ENCODE measurements around the gene LMBR1L.

Gene LMBR1L

DNA sequence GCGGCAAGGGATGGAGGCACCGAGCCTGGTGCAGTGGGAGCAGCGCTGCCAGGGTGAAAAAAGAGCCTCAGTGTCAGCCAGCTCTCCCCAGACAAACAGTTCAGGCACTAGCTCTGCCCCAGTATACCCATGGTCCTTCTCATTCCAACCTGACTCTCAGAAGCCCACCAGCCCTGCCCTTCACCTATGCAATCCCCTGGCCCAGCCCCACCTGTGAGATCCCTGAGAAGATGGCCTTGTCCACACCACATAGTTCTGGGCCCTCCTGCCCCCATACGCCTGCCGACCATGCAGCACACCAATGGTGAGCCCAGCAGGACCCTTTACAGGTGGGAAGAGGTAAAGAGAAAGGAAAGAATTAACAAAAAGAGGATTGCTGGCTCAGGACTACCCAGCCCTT is 56.6 kb downstream of the LMBR1L start:
- DNase-seq (ENCODE audit: low read depth), result no peak

DNA sequence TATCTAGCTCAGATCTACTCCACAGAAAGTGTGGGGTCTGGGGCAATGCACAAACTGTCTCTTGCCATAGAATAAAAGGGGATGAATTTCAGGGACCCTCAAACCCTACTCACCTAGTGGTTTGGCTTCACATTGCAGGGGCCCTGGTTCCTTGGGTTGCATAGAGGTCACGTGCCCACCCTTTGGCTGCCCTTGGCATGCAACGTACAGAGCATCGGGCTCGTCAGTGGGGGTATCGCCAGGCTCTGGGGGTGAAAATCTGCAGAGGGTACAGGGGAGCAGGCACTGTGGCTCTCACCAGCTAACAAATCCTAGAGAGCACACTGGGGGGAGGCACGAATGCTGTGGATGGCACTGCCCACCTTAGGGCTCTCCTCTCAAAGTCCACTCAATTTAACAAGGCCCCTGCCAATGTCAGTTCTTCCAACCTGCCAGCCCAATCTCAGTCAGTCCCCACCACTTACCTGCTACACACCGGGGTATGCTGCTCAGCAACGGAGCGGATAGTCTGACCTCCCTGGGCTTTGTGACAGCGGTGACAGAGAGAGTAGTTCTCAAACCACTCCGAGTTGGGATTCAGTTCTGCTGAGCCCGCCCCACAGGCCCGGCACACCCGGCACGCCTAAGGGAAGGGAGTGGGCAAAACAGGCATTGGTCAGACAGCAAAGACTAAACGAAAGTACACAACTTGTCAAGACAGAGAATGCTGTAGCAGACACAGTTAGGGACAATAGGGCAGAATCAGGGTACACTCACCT is 58.0 kb downstream of the LMBR1L start:
- DNase-seq (ENCODE audit: low read depth), result no peak

DNA sequence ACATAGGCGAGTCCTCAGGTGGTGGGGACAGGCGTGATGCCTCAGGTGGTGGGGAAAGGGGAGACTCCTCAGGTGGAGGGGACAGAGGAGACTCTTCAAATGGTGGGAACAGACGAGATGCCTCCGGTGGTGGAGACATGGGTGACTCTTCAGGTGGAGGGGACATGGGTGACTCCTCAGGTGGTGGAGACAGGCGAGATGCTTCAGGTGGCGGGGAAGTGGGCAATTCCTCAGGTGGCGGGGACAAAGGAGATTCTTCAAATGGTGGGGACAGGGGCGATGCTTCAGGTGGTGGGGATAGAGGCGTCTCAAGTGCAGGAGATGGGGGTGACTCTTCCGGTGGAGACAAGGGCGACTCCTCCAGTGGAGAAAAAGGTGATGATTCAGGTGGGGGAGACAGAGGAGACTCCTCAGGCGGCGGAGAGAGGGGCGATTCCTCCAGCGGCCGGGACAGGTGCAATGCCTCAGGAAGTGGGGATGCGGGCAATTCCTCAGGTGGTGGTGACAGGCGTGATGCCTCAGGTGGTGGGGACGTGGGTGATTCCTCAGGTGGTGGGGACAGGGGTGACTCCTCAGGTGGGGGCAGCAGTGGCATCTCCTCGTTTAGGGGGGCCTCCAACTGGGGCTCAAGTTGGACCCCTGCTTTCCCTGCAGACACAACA is 58.7 kb downstream of the LMBR1L start:
- DNase-seq (ENCODE audit: low read depth), result no peak

DNA sequence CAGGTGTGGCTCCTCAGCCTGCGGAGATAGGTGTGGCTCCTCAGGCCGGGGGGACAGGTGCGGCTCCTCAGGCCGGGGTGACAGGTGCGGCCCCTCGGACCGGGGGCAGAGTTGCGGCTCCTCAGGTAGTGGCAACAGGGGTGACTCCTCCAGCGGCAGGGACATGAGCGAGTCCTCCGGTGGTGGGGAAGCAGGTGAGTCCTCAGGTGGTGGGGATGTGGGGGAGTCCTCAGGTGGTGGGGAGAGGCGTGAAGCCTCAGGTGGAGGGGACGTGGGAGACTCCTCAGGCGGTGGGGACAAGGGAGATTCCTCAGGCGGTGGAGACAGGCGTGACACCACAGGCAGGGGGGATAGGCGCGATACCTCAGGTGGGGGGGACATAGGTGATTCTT is 59.3 kb downstream of the LMBR1L start:
- no peak for DNase-seq (ENCODE audit: low read depth)

DNA sequence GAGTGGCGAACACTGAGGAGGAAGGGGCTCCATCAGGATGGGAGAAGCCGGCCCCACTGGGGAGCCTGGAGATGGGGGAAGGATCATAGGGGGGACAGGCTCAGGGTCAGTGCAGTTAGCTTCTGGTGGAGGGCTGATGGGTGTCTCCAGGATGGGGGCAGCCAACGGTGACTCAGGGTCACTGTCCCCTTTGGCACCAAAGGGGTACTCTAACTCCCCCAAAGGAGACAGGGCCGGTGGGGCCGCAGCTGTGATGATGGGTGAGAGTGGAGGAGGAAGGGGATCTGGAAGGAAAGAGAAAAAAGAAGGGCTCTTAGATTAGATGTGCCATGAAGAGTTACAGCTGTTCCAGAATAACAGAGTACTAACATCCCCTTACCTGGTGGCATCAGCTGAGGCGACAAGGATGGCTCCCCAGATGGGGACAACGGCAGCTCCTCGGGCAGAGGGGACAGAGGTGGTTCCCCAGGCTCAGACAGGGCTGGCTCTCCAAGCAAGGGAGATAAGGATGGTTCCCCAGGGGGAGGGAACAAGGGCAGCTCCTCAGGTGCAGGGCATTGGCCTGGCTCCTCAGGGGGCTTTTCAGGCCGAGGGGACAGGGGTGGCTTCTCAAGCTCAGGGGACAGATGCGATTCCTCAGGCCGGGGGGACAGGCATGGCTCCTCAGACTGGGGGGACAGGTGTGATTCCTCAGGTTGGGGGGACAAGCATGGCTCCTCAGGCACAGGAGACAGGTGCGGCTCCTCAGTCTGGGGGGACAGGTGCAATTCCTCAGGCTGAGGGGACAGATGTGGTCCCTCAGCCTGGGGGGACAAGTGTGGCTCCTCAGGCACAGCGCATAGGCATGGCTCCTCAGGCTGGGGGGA is 59.9 kb downstream of the LMBR1L start:
- DNase-seq (ENCODE audit: low read depth), result no peak

DNA sequence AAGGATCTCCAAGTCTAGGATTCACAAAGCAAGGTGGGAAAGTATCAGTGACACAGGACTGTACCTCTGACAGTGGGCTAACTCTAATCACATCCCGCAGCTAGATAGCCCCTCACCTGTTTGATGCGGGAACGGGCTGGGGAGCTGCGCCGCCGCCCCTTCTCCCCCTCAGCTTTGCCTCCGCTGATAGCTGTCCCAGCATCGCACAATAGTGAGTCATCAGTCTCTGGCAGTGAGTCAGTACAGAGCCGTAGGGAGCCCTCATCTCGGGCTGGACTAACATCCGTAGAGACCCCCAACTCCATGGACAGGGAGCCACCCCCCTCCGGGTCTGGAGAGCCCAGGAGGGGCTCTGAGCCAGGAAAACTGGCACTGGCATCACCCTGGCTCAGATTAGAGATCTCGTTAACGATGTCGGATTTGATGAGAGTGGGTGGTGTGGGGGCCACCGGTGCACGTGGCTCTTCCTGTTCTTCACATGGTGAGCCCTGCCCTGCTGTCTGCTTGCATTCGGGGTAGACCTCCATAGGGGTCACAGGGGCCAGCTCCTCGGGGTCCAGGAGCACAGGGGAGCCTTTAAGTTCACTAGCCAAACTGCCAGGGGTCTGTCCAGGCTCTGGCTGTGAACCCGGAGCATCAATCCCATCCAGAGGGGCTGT is 61.0 kb downstream of the LMBR1L start:
- DNase-seq (ENCODE audit: low read depth), result no peak

DNA sequence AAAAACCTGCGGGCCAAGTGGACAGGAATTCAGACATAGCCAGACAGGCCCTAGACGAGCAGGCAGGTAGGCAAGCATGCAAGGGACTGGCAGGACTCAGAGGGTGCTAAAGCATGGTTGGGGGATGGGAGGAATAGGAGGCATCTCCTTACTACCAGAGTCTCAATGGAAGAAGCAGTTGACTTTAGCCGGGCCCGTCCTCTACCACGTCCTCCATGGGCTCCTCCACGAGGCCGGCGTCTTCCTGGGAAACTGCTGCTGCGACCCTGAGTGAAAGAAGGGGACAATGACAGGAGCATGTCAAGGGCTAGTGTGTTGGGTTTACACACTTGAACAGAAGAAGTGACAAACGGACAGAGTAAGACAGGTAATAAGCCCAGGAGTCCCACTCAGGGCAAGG is 61.7 kb downstream of the LMBR1L start:
- DNase-seq (ENCODE audit: low read depth), result no peak

All from activated T-cell treated with anti-CD3 and anti-CD28 coated beads for 48 hours (primary cell).